Measurements from ENCODE around the gene KDELR1.
"Not testable (repeated sequence)": the region's sequence is repeated elsewhere in the genome, so short reads cannot be mapped to it uniquely, and the experiment has no call there.

Gene KDELR1

DNA sequence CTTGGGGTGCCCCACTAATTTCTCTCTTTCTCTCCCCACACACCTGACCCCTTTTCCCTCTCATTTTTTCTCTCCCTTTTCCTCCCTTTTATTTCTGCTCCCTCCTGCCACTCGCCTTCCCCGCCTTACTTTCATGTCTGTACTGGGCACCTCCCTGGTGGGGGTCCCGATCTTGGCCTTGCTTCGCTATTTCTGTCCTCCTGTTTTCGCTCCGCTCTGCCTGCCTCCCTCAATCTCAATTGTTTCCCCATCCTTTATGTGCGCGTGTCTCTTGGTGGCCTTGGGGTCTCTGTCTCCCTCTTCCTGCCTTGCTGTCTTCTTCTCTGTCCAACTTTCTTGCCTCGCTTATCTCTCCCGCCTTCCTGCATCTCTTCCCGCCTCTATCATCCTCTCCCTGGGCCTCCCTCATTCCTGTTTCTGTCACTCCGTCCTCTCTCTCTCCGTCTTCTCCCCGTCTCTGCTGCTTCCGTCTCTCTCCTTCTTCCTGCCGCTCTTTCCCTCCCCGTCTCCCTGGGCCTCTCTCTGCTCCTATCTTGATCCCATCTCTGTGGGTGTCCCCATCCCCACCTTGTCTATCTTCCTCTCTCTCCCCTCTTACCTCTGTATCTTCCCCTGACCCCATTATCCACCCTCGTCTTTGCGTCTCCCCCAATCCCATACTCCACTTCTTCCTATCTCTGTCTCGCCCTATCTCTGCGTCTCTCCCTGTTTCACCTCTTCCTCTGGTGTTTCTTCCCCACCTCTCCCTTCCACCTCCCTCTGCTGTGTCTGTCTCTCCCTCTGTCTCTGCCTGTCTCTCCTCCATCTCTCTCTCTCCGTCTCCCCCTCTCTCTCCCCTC is 6.1 kb upstream of the KDELR1 start:
- DNase-seq = no peak

DNA sequence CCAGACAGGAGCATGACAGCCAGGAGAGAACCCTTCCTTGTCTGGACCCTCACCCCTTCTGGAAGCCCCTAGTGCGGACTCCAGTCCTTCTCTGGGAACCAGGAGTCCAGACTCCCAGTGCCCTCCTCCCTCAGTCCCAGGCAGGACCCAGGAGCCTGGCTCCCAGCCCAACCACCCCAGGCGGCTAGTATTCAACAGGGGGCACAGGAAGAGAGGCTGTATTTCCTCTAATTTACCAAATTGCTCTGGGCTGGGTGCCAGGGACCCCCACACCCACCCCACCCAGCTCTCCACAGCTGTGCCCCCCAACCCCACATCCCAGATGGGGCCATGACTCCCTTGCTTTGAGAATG is 5.4 kb upstream of the KDELR1 start:
- DNase-seq = no peak

DNA sequence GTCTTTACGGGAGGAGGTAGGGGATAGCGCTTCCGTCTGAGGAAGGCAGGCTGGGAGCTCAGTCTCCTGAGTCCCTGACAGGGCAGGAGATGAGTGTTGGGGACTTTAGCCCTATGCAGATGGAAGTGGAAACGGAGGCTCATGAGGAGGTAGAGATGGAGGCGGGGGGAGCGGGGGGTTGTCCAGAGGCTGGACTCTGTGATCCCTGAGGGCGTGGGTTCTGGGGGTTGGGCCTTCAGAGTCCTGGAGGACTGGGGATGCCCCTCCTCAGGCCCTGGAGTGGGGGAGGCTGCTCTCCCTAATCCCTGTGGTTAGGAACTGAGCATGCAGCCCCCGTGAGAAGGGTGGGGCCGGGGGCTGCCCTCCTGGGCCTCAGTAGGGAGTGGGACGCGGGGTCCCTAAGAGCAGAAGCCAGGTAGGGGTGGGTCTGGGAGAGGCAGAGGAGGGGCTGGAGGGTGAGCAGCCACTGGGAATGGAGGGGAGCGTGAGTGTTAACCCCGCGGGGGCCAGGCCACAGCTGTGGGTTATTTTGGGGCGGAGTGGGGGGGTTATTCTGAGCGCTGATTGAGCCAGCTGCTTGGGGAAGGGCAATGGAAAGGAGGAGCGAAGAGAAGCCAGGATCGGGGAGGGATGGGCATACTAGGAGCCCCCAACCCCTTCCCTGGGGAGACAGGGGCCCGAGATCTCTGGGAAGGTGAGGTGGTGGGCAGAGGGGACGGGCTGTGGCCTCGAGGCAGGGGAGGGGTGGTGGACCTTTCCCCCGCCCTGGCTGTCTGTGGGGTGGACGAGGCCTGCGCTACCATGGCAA is 4.9 kb upstream of the KDELR1 start:
- DNase-seq = no peak

DNA sequence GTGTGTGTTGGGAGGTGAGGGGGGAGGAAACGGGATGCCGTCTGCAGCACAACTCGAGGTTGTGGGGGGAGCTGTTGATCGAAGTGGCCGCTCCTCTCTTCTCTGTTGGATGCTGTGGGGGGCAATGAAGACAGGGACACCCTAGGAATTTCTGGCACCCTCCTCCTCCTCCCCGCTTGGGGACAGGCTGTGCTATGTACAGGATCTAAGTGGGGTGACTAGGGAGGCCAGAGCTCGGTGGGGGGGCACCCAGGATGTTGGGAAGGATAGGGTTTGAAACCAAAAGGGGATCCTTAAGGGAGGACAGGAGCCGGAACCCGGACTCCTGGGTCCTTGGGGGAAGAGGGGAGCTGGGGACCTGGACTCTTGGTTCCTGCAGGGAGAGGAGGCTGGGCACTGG is 4.1 kb upstream of the KDELR1 start:
- no peak for DNase-seq

DNA sequence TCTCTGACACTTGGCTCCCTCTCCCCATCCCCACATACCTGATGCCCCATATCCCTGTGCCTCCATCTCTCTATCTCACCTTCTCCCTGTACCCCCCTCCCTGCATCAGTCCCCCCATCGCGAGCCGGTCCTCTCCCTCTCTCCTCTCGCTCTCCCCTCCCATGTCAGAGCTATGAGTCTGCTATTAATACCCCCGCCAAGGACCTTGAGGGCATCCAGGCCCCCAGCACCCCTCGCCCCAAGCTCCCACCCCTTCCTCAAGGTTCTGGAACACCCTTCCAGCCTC is 3.8 kb upstream of the KDELR1 start:
- no peak for DNase-seq

GRCh38 chr19:48394331-48395169 is 3.2 kb upstream of the KDELR1 start:
- DNase-seq = no peak

DNA sequence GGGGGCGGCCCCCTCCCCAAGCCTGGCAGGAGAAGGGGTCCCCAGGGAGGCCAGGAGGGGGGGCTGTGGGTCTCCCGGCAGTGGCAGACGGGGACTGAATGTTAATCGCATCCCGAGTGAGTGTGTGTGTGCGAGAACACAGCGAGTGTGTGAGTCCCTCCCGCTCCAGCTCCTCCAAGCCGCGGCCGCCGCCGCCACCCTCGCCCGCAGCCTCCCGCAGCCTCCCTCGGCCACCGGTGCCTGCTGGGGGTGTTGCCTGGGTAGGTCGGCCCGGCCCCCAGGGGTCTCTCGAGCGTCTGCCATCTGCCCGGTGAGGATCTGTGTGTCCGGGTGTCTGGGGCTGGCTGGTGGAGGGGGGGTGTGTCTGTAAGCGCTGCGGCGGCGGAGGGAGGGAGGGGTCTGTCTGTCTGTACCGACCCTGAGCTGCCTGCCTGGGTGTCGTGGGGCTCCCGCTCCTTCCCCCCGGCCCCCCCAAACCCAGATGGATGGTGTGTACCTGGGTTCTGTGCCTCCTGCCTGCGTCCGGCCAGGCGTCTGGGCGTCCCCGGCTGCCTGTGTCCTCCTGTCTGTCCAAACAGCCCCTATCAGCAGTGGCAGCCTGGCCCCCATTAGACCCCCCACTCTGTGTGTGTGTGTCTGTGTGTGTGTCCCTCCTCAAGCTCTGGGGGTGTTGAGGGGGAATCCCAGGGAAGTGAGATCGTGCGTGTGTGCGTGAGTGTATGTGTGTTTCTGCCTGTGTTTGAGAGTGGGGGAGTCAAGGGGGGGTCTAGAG is 2.4 kb upstream of the KDELR1 start, which contains the start of gene GRIN2D:
Gene GRIN2D (plus strand): TSS at position 110 of the 772 bp plus-strand sequence. CDS start 4,725 bp downstream, outside the sequence.
- DNase-seq = peak; percentile 29

- DNase-seq = no peak
Observed at GRCh38 chr19:48392860-48393558, 1.7 kb upstream of the KDELR1 start.

DNA sequence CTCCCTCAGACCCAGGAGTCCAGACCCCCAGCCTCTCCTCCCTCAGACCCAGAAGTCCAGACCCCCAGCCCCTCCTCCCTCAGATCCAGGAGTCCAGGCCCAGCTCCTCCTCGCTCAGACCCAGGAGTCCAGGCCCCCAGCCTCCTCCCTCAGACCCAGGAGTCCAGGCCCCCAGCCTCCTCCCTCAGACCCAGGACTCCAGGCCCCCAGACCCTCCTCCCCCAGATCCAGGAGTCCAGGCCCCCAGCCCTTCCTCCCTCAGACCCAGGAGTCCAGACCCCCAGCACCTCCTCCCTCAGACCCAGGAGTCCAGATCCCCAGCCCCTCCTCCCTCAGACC is 624 bp upstream of the KDELR1 start:
- not testable (repeated sequence) for DNase-seq

DNA sequence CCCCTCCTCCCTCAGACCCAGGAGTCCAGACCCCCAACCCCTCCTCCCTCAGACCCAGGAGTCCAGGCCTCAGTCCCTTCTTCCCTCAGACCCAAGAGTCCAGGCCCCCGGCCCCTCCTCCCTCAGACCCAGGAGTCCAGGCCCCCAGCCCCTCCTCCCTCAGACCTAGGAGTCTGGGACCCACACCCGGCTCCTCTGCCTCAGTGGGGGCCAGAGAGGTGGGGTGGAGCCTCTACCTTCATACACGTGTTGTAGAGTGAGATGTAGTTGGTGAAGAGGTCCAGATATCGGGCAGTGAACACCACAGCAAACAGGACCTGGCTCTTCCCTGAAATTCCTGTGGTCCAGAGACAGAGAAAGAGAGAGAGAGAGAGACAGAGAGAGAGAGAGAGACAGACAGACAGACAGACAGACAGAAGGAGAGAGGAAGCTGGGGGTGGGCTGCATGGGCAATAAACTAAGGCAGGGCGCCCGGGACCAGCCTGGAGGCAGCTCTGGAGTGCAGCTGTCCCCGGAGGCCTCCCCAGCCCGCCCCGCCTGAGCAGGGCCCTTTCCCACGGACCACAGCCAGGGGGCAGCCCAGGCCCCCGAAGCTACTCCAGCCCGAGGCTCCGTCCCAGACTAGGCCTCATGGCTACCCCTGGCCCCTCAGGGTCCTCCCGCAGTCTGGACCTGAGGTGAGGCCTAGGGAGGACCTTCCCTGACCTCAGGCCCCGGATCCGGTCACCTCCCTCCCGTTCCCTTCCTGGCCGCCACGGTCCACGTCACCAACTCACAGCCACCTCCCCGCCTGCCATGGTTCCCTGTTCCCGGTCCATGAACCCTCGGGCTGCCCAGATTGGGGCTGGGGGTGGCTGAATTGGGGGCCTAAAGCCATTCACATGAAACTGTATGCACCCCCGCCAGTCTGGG is 907 bp downstream of the KDELR1 start:
- peak; percentile 44 for DNase-seq

DNA sequence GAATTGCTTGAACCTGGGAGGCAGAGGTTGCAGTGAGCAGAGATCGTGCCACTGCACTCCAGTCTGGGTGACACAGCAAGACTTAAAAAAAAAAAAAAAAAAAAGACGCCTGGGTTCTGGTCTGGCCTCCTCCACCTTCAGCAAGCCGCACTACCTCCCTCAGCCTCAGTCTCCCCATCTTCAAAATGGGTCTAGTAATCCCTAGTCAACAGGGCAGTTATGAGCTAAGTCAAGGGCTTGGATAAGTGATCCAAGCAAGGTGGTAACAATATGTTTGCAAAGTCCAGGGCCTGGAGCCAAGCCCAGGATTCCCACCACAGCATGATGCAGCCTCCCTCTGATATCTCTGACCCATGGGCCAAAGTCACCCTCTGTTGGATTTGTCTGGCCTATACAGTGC is 4.4 kb downstream of the KDELR1 start:
- DNase-seq = no peak

DNA sequence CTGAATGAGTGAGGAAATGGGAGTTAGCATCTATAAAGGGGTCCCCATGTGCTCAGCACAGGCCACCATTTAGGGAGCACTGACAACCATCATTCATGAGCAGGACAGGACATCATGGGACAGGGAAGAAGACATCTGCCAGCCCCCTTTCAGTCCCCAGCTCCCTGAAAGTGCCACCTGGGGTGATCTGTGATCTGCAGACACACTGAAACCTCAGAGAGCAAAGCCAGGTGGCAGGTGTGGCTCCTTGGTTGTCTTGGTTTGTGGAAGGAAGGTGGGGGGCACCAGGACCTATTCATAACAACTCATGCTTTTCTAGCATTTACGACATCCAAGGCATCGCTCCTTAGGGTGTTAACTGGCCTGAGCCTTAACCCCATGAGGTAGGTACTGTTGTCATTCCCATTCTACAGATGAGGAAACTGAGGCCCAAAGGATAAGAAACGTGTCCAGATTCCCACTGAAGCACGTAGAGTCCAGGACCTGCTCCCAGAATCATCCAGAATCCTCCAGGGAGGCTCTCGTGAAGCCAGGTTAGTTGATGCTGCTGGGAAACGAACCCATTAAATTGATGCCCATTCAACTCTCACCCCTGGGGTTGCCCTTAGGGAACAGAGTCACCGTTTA is 5.8 kb downstream of the KDELR1 start:
- no peak for DNase-seq

- DNase-seq = no peak
Observed at GRCh38 chr19:48382286-48382685, 9.1 kb downstream of the KDELR1 start.

DNA sequence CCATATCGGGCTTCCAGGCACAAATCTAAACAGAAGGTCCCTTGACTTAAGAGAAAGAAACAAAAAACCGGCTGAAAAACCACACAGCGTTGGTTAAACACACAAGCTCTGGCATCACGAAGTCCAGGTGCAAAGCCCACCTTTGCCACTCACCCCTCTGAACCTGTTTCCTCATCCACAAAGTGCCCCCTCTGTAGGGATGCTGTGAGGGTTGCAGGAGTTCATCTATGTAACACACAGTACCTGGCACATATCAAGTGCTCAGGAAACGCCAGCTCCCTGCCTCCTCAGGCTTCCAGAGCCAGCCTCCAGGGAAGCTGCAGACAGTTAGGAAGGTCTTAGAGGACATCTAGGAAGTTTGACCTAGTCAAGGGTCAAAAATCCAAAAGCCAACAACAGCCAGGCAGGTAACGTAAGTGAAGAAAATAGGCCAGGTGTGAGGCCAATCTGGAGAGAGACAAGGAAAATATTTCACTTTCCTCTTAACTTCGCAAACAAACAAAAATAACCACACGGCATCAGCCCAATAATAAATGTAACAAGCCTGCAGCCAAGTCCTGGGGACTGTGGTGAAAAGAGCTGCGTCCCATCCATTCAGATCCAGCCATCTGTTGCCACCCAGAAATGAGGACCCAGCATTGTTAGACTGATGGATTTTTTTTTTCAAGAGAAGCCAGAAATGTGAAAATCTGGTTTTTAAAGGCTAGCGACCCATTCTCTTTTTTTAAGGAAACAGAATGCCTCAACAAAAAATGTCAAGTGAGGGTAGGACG is 10.0 kb downstream of the KDELR1 start:
- DNase-seq = no peak

DNA sequence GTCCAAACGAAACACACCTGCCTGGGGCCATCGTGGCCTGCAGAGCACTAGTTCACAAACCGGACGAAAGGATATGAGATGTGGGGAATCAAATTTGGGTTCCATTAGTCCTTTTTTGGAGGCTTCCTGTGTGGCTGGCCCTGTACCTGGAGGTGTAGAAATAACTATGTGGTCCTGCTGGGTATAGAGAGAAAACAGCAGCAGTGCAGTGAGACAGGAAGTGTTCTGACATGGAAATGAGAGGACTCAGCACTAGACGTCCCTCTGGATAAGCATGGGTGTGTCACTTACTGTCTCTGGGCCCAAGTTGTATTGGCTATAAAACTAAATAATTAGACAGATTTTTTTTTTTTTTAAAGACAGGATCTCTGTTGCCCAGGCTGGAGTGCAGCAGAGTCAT is 12.3 kb downstream of the KDELR1 start:
- no peak for DNase-seq

GRCh38 chr19:48378194-48378570 is 13.2 kb downstream of the KDELR1 start:
- DNase-seq = no peak

DNA sequence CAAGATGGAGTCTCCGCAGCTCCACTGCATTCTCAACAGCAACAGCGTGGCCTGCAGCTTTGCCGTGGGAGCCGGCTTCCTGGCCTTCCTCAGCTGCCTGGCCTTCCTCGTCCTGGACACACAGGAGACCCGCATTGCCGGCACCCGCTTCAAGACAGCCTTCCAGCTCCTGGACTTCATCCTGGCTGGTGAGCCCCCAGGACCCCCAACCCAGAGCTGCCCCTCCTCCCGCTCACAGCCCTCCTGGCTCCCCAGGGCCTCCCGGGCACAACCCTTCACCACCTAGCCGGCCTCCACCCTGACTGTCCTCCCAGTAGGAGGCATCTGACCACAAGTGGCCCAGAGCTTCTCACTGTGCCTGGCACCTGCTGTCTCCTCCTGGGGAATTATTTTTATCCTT is 17.8 kb downstream of the KDELR1 start:
- no peak for DNase-seq

DNA sequence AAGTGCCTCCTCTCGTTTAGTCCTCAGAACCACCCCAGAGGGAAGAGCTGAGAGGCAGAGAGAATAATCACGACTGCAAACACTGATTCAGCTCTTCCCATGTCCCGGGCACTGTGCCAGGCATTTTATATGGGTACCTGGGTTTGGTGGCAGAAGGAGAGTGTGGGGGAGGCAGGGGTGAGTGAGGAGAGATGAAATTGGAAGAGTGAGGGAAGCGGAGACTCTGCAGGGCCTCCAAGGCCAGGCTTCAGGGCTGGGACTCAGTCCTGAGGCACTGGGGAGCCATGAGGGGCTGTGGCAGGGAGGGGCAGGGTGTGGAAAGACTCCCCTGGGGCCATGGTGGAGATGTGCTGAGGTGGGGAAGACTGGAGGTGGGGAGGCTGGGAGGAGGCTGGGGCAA is 18.4 kb downstream of the KDELR1 start:
- no peak for DNase-seq

DNA sequence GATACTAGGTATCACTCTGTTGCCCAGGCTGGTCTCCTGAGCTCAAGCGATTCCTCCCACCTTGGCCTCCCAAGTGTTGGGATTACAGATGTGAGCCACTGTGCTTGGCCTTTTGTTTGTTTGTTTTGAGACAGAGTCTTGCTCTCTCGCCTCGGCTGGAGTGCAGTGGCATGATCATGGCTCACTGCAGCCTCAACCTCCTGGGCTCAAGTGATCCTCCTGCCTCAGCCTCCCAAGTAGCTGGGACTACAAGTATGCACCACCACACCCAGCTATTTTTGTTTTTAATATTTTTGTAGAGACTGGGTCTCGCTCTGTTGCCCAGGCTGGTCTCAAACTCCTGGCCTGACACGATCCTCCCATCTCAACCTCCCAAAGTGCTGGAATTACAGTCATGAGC is 19.6 kb downstream of the KDELR1 start:
- not testable (repeated sequence) for DNase-seq

DNA sequence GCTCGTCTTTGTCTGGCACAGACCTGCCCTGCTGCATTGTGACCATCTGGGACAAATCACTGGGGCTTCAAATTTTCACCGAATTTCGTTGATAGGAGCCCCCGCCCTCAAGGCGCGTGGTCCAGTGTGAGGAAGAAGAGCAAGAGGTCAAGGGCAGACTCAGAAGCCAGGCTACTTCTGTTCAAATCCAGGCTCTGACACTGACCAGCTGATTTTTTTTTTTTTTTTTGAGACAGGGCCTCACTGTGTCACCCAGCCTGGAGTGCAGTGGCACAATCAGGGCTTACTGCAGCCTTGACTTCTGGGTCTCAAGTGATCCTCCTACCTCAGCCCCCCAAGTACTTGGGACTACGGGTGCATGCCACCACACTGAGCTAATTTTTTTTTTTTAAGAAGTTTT is 20.0 kb downstream of the KDELR1 start:
- DNase-seq = no peak
